HG02943 (cell line): ENCODE results near the gene TIMM22.

Experiments
- ATAC-seq: cut with Tn5 transposase; IDR thresholded peaks from one replicate; pipeline ENCODE4 v1.9.1; 2021; ENCODE audit warnings: mild to moderate bottlenecking, low read depth, moderate library complexity; ENCODE audit not compliant: unreplicated experiment

TIMM22 gene

GRCh38 chr17:1000597-1001461, 3.9 kb downstream of the TIMM22 start:
- no peak for ATAC-seq

- ATAC-seq, result no peak
These were observed 4.9 kb downstream of the TIMM22 start for GRCh38 chr17:1001640-1002411.

- ATAC-seq, result no peak
These were observed 5.5 kb downstream of the TIMM22 start for GRCh38 chr17:1002412-1002753.

DNA sequence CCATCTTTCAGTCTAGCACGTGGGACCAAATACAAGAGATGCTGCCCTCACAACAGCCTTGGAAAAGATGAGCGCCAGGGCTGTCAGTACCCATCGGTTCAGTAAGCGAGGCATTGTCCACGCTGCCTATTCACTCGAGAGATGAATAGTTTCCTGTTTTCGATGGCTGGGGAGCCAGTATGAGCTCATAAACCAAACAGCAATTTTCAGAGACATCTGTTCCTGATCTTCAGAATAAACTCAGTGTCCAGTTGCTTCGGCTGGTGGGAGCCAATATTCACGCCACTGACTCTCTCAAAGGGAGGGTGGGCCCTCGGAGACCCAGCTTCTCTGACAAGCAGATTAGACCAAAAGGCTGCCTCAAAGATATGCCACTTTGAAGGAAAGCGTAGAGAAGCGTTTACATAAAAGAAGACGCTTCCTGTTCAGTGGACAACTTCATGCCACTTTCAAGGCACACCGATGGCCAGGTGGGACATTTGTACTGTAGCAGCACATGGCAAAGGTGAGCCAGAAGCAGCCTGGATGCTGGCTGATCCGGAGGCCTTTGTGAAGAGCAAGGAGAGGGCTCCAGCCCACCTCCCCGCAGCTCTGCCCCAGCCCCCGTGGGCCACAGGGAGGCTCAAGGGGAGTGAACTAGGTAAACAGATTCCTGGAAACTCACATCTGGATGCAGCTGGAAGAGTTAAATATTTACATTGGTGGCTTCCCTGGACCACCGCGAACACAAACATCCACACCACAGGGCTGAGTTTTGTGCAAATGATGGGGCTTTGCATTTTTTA, 6.0 kb downstream of the TIMM22 start:
- ATAC-seq, result no peak

- ATAC-seq, result no peak
These were observed 6.7 kb downstream of the TIMM22 start for GRCh38 chr17:1003633-1003971.

- ATAC-seq, result no peak
These were observed 7.2 kb downstream of the TIMM22 start for GRCh38 chr17:1003972-1004768.

DNA sequence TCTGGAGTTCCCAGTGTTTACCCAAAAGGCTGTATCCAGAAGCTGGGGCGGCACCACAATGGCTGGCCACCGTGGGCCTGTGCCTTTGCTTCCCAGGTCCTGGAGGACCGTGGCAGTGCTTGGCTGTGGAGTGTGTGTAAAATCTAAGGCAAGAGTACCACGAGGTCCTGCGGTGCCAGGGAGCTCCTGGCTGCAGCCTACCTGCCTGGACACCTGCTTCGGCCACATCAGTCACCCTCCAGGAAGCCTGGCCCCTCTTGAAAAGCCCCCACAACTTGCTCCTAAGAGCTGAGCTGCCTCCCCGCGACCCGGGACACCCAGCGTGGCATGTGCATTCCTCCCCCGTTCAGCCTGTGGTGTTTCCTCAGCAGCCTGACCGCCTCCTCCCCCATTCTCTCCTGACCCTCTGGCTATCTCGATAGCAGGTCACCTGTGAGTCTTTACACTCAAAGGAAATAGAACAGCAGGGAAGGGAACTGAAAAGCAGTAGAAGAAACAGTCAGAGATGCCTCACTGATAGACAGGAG, 7.9 kb downstream of the TIMM22 start:
- no peak for ATAC-seq

- no peak for ATAC-seq
These were observed 8.5 kb downstream of the TIMM22 start for GRCh38 chr17:1005361-1005946.

DNA sequence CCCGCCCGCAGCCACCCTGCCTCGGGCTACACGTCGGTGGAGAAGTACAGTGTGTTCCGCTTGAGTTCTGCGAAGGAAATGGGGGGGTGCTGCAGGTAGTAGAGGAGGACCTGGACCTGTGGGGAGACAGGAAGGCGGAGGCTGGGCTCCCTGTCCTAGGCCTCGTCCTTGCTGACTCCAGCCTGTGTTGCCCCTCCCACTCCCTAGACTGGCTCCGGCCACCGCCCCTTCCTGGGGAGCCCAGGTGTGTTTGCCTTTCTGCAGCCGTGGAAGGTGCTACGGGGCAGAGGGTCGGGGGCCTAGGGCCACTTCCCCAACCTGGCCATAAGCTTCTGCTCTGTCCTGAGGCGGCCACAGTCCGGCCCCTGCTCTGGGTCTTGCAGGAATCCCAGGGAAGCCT, 9.1 kb downstream of the TIMM22 start:
- no peak for ATAC-seq

- no peak for ATAC-seq
These were observed 10.5 kb downstream of the TIMM22 start for GRCh38 chr17:1007310-1008007.

GRCh38 chr17:1008008-1008761, 11.3 kb downstream of the TIMM22 start:
- ATAC-seq, result no peak

GRCh38 chr17:1009229-1010085, 12.5 kb downstream of the TIMM22 start:
- ATAC-seq, result no peak

DNA sequence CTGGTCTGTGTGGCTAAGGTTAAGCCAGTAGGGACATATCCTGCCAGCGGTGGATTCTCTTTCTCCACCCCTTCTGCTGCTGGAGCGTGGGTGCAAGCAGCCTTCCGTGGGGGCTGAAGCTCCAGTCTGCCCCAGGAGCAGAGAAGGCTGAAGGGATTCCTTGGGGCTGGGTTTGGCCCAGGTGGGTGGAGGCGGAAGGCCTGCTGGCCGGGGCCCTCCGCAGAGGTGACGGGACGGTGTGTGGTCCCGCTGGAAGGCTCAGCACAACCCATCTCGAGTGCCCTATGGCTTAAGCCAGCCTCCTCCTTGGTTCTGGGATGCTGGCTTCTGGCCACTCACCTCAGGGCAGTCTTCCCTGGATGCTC, 13.1 kb downstream of the TIMM22 start:
- no peak for ATAC-seq

DNA sequence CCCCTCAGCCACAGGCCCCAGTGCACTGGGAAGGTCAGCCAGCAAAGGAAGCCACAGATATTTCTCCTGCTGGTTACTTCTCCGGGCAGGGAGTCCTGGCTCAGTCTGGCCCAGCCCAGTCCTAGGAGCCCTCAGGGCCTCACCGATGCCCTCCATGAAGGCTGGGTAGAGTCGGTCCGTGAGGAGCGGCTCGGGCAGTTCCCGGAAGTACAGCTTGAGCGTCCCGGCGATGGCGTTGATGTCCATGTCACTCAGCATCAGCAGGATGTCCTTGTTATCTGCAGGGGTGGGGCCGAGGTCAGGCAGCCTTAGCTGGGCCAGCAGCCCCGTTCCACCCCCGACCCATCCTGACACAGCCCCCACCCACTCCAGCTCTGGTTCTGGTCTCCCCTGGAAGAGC, 13.7 kb downstream of the TIMM22 start:
- ATAC-seq, result no peak

DNA sequence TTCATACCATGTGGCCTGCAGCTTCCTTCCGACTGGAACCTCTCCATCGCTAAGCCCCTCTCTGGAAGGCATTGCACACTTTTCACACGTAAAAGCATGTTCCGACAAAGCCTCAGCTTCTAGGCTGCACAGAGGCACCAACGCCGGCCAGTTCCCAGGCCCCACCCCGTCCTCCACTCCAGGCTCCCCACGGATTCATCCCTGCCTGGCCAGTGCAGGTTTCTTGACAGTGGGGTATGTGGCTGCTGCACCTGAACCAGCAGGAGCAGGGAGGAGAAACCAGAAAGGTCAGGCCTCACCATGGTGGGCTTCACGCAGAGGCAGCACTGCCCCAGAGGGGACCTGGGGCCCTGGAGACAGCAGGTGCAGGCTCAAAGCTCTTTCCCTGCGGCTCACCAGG, 14.2 kb downstream of the TIMM22 start:
- no peak for ATAC-seq

- ATAC-seq, result no peak
These were observed 15.1 kb downstream of the TIMM22 start for GRCh38 chr17:1011760-1012735.
